Stimulated activated CD8-positive, alpha-beta memory T cell treated with anti-CD3 and anti-CD28 coated beads, Interleukin-15, amount 100 ng/mL, for 24 hours (primary cell): ENCODE measurements around the gene GALP.
"Not testable (repeated sequence)": the region's sequence is repeated elsewhere in the genome, so short reads cannot be mapped to it uniquely, and the experiment has no call there.

Experiments used
- DNase-seq: peaks from one replicate; pipeline ENCODE4 v3.0.0-alpha.2; 2020; ENCODE audit warnings: low read depth

GALP gene

GRCh38 chr19:56175861-56176307 is at the start of gene GALP:
Gene GALP, plus strand, starts transcription at chr19:56176008. Its CDS starts 1,101 bp downstream, at chr19:56177109.
- not testable (repeated sequence) for DNase-seq

GRCh38 chr19:56126983-56127780 is 48.6 kb upstream of the GALP start:
- no peak for DNase-seq

- no peak for DNase-seq
These were observed 45.8 kb upstream of the GALP start for GRCh38 chr19:56130006-56130405.

GRCh38 chr19:56131651-56132050 is 44.2 kb upstream of the GALP start:
- no peak for DNase-seq

- no peak for DNase-seq
These were observed 43.4 kb upstream of the GALP start for GRCh38 chr19:56132316-56132822.

- no peak for DNase-seq
These were observed 41.8 kb upstream of the GALP start for GRCh38 chr19:56133858-56134653.

- no peak for DNase-seq
These were observed 41.2 kb upstream of the GALP start for GRCh38 chr19:56134654-56134921.

GRCh38 chr19:56136362-56136761 is 39.4 kb upstream of the GALP start:
- DNase-seq, result no peak

GRCh38 chr19:56137405-56137804 is 38.4 kb upstream of the GALP start:
- DNase-seq, result no peak

- DNase-seq, result no peak
These were observed 37.7 kb upstream of the GALP start for GRCh38 chr19:56138069-56138468.

GRCh38 chr19:56139847-56140582 is 35.8 kb upstream of the GALP start:
- no peak for DNase-seq

- DNase-seq, result peak; percentile 91
These were observed 35.0 kb upstream of the GALP start, which contains the start of gene ZNF444 for GRCh38 chr19:56140583-56141416. Gene ZNF444, plus strand, starts transcription at chr19:56141287. Its CDS starts 5,625 bp downstream, at chr19:56146912.

GRCh38 chr19:56141417-56141993 is 34.3 kb upstream of the GALP start:
- no peak for DNase-seq

- no peak for DNase-seq
These were observed 33.6 kb upstream of the GALP start for GRCh38 chr19:56142087-56142787.

GRCh38 chr19:56142897-56143434 is 32.8 kb upstream of the GALP start:
- no peak for DNase-seq

- DNase-seq, result no peak
These were observed 31.4 kb upstream of the GALP start for GRCh38 chr19:56144376-56144775.

GRCh38 chr19:56144831-56145230 is 31.0 kb upstream of the GALP start:
- DNase-seq, result no peak

GRCh38 chr19:56145698-56146097 is 30.1 kb upstream of the GALP start:
- DNase-seq, result no peak

- no peak for DNase-seq
These were observed 28.9 kb upstream of the GALP start for GRCh38 chr19:56146904-56147303.

- DNase-seq, result no peak
These were observed 28.5 kb upstream of the GALP start for GRCh38 chr19:56147307-56147706.
